Measurements from ENCODE around the gene PLXNC1.

PLXNC1 gene

GRCh38 chr12:94183708-94184379 is 35.5 kb downstream of the PLXNC1 start:
- TF ChIP-seq EZH2 (IDR thresholded peaks at IDR 0.05; ENCODE audit: borderline replicate concordance, low read length) (no peak), CTCF (IDR thresholded peaks at IDR 0.05; ENCODE audit: low read length) (no peak)
- Histone ChIP-seq H3K9ac (ENCODE audit: low read length) (no peak overlapping the region), H3K9me3 (ENCODE audit: low read length) (no peaks in the 10 kb centered on the region), H3K36me3 (ENCODE audit: insufficient read depth, low read length) (no peaks in the 10 kb centered on the region), H3K27me3 (ENCODE audit: insufficient read depth, low read length) (no peaks in the 10 kb centered on the region), H3F3A (ENCODE audit: insufficient read depth, low read length) (no peaks in the 10 kb centered on the region), H3K79me2 (ENCODE audit: insufficient read depth, low read length) (no peaks in the 10 kb centered on the region), H3K27ac (ENCODE audit: low read depth, low read length, poor library complexity, severe bottlenecking) (no peak overlapping the region), H3K4me1 (ENCODE audit: insufficient read depth, low read length, severe bottlenecking) (no peaks in the 10 kb centered on the region), H4K20me1 (ENCODE audit: insufficient read depth, low read length) (no peaks in the 10 kb centered on the region), H3K4me3 (ENCODE audit: low read depth, low read length, poor library complexity, severe bottlenecking) (no peak overlapping the region), H2AFZ (ENCODE audit: low read length) (no peak overlapping the region), H3K4me2 (ENCODE audit: low read length) (no peak overlapping the region), H3K9me2 (ENCODE audit: low read depth, low read length) (no peaks in the 10 kb centered on the region)

GRCh38 chr12:94184995-94185719 is 36.8 kb downstream of the PLXNC1 start:
- Histone ChIP-seq H3K9ac (ENCODE audit: low read length) (no peak overlapping the region), H3K27me3 (ENCODE audit: insufficient read depth, low read length) (no peaks in the 10 kb centered on the region), H2AFZ (ENCODE audit: low read length) (no peak overlapping the region), H3K4me3 (ENCODE audit: low read depth, low read length, poor library complexity, severe bottlenecking) (no peak overlapping the region), H3K9me2 (ENCODE audit: low read depth, low read length) (no peaks in the 10 kb centered on the region), H3F3A (ENCODE audit: insufficient read depth, low read length) (no peaks in the 10 kb centered on the region), H3K4me2 (ENCODE audit: low read length) (no peak overlapping the region), H3K4me1 (ENCODE audit: insufficient read depth, low read length, severe bottlenecking) (no peaks in the 10 kb centered on the region), H3K27ac (ENCODE audit: low read depth, low read length, poor library complexity, severe bottlenecking) (no peak overlapping the region), H3K36me3 (ENCODE audit: insufficient read depth, low read length) (no peaks in the 10 kb centered on the region), H3K9me3 (ENCODE audit: low read length) (no peaks in the 10 kb centered on the region), H4K20me1 (ENCODE audit: insufficient read depth, low read length) (no peaks in the 10 kb centered on the region), H3K79me2 (ENCODE audit: insufficient read depth, low read length) (no peaks in the 10 kb centered on the region)
- TF ChIP-seq CTCF (IDR thresholded peaks at IDR 0.05; ENCODE audit: low read length) (no peak), EZH2 (IDR thresholded peaks at IDR 0.05; ENCODE audit: borderline replicate concordance, low read length) (no peak)

GRCh38 chr12:94185801-94186200 is 37.4 kb downstream of the PLXNC1 start:
- Histone ChIP-seq H3K36me3 (ENCODE audit: insufficient read depth, low read length) (no peaks in the 10 kb centered on the region), H3K4me3 (ENCODE audit: low read depth, low read length, poor library complexity, severe bottlenecking) (no peak overlapping the region), H3K9me2 (ENCODE audit: low read depth, low read length) (no peaks in the 10 kb centered on the region), H2AFZ (ENCODE audit: low read length) (no peak overlapping the region), H3K9me3 (ENCODE audit: low read length) (no peaks in the 10 kb centered on the region), H3F3A (ENCODE audit: insufficient read depth, low read length) (no peaks in the 10 kb centered on the region), H3K27me3 (ENCODE audit: insufficient read depth, low read length) (no peaks in the 10 kb centered on the region), H3K4me1 (ENCODE audit: insufficient read depth, low read length, severe bottlenecking) (no peaks in the 10 kb centered on the region), H4K20me1 (ENCODE audit: insufficient read depth, low read length) (no peaks in the 10 kb centered on the region), H3K27ac (ENCODE audit: low read depth, low read length, poor library complexity, severe bottlenecking) (no peak overlapping the region), H3K4me2 (ENCODE audit: low read length) (no peak overlapping the region), H3K79me2 (ENCODE audit: insufficient read depth, low read length) (no peaks in the 10 kb centered on the region), H3K9ac (ENCODE audit: low read length) (no peak overlapping the region)
- no peak for TF ChIP-seq EZH2 (IDR thresholded peaks at IDR 0.05; ENCODE audit: borderline replicate concordance, low read length)
- TF ChIP-seq CTCF (IDR thresholded peaks at IDR 0.05; ENCODE audit: low read length), result no peak

Data from OCI-LY1 (cell line).